Activated CD4-positive, alpha-beta T cell treated with anti-CD3 and anti-CD28 coated beads, Interleukin-2, amount 50 U/mL, for 1 hour (primary cell): ENCODE measurements around the gene SCAMP4.

Experiments used
- DNase-seq: peaks from one replicate; pipeline ENCODE4 v3.0.0-alpha.2; 2020

SCAMP4 gene, protein sequence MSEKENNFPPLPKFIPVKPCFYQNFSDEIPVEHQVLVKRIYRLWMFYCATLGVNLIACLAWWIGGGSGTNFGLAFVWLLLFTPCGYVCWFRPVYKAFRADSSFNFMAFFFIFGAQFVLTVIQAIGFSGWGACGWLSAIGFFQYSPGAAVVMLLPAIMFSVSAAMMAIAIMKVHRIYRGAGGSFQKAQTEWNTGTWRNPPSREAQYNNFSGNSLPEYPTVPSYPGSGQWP

DNA sequence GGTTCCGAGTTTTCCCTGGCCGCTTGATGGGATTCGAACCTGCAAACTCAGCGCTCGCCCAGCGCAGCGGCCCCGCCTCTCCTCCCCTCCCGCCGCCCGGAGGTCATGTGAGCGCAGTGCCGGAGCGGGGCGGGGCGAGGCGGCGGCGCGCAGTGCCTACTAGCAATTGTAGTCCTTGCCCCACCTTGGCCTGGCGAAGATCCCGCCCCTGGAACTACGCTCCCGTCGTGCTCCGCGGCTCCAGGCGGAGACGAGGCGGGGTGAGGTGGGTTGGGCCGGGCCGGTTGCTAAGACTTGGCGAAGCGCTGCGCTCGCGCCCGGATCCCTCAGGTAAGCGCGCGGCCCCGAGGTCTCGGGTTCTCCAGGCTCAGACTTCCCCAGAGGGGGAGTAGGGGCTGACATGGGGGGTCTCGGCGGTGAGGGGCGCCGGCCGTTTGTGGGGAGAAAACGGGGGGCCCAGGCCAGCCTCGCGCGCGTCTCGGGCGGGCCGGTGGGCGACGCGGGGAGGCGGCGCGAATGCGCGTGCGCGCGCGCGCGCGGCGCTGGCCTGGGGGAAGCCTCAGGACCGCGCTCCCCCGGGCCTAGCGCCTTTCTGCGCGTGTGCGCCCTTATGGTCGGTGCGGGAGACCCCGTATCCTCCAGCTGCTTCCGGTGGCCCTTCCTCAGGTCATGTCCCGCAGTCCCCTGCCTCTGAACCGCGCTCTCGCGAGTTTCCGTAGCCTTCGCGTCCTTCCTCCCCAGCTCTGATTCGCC lies at the start of gene SCAMP4, which contains the start of gene ADAT3:
Gene SCAMP4 (plus strand): TSS at position 290 of the 753 bp plus-strand sequence. CDS start 9,621 bp downstream, outside the sequence.
Gene ADAT3 (plus strand): TSS at position 290 of the 753 bp plus-strand sequence. CDS start 6,649 bp downstream, outside the sequence.
- peak; percentile 98 for DNase-seq

DNA sequence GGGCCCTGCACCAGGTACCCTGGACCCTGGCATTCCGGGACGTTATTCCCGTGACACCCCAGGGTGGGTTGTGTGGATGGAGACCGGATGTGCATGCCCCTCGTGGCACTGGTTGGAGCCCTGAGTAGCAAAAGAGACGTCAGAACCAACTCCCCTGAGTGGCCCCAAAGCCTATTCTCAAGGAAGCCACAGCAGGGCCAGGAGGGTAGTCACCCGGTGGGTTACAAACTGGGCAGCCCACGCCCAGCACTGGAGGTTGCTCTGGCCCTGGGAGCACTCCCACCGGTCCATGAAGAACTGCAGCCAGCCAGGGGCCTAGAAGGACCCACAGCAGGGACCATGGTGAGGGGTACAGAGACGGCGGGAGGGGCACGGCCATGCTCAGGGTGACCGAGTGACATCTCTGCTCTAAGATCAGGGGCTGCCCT lies 49.4 kb upstream of the SCAMP4 start:
- DNase-seq = no peak

DNA sequence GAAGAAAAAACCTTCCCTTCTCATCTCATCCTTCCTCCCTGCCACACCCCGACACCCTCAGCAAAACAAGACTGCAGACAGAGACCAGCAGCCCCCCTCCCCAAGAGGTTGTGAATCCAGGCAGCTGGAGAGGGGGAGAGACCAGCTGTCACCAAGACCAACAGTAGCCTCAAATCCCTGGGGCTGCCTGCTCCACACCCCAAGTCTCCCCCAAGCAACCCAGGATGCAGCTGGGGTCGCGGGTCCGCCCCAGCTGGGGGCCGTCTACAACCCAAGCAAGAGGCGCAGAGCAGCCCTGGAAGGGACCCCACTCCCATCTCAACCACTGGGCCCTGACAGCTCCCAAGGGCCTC lies 48.9 kb upstream of the SCAMP4 start:
- no peak for DNase-seq

DNA sequence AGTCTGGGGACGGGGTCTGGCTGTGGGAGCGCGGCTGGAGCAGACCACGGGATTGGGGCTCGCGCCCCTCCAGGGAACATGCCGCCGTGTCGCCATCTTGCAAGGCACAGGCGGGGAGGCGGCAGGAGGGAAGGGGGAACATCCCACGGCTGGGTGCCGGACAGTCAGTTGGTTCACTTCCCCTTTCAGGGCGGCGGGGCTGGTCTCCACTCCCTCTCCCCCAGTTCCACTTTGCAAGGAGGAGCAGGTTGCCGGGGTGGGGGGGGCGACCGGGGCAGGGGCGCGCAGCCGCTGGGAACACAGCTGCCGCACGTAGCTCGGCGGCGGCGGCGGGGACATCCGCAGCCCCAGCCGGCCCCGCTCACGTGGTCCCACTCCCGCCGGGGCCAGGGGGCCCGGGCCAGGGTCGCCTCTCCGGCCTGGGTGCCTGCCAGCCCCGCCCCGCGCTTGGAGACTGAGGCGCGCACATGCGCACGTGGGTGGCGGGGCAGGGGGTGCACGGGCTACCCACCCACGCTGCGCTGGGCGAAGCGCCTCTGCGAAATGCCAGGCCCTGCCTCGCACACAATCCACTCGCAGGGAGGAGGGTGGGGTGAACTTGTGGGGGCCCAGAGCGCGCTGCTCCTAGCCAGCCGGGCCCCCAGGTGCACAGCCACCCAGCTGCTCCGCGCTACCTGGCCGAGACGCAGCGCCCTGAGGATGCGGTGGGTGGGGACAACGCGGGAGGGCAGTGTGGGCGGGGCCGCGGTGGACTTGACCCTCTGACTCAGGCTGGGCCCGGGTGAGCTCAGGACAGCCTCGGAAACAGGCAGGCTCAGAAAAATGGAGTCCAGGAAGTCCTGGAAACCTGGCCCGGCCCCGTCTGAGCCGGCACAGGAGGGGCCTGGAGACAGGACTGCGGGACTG lies 48.2 kb upstream of the SCAMP4 start:
- peak; percentile 33 for DNase-seq

DNA sequence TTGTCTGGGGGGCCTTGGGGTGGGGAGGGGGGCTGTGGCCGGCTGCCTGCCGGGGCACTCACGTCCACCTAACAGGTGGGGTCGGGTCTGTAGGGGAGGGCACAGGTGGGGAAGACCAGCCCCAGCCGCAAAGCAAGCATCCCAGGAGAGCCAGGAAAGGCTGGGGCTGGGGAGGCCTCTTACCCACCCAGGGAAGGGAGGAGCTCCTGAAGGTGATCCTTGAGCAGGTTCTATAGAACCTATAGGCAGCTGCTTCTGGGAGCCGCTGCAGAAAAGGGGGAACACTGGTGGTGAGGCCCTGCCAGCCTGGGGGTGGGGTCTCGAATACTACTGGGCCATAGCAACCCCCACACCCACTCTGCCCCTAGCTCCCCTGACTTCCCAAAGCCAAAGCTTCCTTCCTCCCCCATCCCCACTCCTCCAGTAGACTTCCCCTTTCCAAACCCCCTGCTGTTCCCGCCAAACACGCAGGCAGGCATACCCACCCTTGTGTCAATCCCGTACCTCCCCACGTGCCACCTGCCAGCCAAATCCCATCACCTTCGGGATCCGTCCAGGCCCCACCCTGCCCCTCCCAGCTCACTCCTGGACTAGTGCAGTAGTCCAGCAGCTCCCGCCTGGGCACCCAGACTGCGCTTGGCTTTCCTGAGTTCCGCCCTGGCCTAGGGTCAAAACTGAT lies 47.4 kb upstream of the SCAMP4 start:
- DNase-seq = no peak

DNA sequence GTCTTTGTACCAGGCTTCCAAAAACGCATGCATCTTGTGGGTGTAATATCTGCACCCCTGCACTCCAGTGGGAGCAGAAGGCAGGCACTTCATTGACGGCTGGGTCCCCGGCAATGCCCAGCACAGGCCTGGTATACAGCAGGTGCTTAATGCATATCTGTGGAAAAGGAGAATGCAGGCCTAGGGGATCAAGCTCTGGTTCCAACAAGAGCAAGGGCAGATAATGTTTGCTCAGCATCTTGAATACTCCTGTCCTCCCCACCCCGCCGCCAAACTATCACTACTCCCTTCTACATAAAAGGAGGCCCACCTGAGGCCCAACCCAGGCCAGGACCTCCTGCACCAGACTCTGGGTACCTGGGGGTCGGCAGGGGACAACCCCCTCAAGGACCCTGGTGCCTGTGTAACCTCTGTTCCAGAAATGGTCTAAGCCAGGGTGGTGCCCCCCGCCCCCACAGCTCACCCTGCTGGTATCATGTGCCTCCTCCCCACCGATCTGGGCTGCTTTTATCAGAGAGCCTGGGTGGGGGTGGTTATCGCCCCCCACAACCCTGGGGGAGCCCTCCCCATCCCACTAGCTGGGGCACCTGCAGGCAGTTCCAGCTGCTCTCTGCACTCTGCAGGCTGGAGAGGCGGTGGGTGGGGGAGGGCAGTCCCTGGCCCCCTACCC lies 46.7 kb upstream of the SCAMP4 start:
- no peak for DNase-seq

DNA sequence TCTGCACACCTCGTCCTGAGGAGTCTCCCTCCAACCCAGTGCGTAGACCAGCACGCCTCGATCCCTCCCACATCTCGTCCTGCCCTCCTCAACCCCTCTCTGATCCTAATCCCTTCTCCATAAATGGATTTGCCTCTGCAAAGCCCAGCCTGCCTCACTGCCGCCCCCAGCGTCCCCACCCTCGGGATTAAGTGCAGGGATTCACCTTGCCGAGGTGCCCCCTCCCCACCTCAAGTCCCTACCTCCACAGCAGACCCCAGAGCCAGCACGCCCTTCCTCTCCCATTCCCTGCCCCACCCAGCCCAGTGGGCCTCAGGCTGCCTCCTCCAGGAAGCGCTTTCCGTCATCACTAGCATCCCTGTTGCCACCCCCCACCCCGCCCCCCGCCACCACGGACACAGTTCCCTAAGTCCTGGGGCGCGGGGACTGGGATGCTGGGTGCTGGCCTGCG lies 45.8 kb upstream of the SCAMP4 start:
- no peak for DNase-seq

DNA sequence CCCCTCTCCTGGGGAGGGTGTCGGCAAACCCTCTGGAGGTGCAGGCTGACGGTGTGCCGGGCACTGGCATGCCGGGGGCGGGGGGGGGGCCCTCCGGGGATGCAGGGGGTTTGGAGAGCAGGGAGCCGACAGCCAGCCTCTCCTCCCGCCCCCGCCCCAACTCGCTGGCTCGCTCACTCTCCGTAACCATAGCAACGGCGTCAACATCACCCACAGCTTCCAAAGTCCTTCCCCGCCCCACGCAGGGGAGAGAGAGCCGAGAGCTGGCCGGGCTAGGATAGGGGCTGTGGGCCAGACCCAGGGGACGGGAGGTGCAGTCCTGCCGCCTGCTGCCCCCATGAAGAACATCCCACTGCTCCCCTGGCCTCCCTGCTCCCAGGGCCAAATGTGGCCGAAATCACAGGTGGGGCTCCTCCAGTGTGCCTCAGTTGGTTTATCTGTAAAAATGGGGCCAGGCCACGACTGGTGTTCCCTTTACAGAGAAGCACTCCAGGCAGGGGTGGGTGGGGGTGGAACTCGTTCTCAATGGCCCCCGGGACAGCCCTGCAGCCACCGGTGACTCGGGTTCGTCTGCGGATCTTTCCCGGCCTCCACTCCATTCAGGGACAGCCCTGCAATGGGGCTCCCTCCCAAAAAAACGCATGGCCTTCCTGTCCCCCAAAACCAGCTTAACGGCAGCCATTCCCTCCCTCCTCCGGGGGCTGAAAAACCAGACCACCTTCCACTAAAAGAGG lies 45.0 kb upstream of the SCAMP4 start:
- DNase-seq = peak; percentile 69

DNA sequence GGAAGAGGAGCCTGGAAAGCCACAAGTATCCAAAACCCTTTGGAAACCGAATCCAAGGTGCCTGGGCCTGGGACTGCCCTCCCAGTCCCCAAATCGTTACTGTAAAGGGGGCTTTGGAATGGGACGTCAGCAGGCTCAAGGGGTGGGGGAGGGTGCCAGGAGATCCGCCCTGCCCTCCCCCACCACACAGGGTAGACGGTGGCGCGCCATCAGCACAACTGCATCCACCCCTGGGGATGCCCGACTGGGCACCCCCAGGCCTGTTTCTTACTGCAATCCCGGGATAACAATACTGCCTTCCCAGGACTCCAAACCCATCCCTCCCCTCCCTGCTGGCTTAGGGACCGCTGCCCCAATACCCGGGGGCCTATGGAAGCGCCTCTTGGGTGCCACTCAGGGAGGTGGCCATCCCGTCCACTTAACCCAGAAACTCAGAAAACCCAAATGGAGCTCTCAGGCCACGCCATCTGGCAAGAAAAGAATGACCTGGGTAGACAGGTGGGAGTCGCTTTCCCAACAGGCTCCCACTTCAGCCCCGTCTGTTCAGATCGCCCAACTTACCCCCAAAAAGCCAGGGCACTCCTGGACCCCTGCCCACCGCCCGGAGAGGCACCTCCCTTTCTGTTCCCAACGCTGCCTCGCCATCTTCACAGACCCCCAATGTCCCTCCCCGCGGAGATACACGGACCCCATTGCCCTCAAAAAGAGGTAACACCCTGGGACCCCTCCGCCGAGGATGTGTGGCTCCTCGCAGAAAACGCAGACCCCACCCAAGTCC lies 44.2 kb upstream of the SCAMP4 start:
- DNase-seq = no peak

DNA sequence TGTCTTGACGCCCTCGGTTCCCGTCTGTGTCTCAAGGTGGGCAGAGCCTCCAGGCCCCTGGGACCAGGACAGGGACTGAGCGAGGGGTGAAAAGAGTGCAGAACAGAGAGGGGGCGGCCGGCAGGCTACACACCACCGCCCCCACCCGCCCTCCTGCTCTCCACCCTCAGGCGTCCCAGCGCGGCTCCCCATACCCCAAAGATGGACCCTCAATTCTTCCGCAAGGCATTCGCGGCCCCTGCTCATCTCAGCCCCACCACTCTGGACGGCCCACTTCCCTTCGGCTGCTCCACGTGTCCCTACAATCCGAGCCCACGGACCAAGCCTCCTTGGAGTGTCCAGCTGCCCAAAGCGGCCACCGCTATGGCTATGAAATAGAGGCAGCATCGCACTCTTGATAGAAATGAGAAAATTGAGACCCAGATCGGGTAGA lies 43.6 kb upstream of the SCAMP4 start:
- no peak for DNase-seq

DNA sequence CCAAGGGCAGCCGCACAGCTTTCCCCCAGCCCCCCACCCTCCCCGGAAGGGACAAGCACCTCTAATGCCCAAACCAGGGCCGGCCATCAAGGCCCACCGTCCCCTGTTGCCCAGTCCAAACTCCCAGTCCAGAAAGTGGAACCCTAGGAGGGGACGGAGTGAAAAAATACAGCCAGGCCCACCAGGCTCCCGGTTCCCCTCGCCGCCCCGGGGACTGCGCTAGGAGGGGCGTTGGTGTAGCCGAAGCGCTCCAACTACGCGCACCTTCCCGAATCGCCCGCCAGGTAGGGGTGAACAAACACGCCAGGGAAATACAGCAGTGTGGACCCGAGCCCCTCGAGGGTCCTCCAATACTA lies 43.2 kb upstream of the SCAMP4 start:
- no peak for DNase-seq

DNA sequence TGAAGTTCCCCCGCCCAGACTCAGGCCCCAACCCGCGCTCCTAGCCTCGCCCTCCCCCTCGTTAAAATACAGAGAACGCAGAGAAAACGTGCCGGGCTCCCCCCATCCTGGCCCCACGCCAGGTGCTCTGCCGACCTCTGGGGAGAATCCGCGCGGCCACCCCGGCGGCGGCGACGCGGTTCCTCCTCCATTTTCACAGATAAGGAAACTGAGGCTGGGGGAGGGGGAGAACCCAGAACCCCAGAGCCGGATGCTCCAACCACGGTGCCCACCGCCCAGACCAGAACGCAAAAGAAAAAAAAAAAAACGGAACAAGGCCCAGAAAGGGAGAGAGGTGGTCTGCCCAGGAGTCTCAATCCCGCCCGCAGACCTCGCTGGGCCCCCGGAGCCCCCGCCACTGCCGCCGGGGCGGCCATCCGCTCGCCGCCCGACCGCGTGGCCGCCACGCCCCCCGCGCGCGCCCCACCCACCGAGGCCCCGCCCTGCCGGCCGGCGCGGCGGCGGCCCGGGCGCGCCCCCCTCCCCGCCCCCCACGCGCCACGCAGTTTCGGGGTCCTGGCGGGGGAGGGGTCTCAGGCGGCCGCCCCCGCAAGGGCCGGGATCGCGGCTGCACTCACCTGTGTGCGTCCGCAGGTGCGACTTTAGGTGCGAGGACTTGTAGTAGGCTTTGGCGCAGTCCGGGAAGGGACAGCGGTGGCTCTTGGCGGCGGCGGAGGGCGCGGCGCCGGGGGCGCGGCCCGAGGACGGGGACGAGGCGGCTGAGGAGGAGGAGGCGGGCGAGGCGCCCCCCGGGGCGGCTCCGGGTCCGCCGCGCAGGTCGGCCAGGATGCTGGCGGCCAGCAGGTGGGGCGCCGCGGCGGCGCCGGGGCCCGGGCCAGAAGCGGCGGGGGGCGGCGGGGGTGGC lies 42.5 kb upstream of the SCAMP4 start:
- DNase-seq = peak; percentile 59

DNA sequence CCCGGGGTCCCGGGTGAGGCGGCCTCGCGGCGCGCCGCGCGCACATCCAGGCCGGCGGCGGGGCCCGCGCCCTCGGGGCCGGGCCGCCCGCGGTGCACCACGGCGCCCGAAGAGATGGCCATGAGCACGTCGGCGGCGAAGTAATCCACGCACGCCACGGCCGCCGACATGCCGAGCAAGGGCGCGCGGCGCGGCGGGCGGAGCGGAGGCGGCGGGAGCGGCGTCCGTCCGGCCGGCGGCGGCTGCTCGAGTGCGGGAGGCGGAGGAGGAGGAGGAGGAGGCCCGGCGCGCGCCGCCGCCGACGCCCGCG lies 41.9 kb upstream of the SCAMP4 start, which contains the start of gene KLF16:
Gene KLF16 (minus strand): TSS at position 252 of the 310 bp plus-strand sequence. CDS start 82 bp downstream, at position 170.
- no peak for DNase-seq

DNA sequence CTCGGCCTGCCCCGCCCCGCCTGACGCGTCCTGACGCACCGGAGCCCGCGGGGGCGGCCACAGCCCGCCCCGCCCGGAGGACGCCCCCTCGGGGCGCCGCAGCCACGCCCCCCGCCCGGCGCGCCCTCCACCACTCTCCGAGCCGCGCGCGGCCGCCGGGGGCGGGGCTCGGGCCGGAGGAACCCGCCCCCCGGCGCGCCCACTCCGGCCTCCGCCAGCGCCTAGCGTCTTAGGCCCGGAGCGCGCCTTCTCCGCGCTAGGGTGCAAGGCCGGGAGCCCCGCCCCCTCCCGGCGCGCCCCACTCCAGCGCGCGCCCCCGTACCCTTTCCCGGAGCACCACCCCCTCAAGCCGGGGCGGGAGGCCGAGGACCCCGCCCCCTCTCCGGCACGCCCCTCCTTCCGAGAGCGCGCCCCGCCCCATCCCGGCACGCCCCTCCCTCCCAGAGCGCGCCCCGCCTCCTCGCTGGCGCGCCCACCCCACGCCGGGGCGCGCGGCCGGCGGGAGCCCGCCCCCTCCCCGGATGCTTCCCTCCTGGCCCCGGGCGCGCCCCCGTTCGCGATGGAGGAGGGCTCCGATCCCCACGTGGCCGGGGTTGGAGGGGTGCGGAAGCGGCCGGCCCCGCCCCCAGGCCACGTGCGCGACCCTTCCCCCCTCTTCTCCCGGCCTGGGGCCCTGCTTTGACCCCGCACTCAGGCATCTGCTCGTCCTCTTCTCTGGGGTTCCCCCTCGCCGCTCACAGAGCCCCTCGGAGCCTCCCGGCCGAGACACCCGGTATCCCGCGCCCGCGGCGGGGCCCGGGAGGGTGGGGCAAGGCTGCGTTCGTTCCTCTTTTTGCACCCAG lies 41.3 kb upstream of the SCAMP4 start:
- peak; percentile 88 for DNase-seq

DNA sequence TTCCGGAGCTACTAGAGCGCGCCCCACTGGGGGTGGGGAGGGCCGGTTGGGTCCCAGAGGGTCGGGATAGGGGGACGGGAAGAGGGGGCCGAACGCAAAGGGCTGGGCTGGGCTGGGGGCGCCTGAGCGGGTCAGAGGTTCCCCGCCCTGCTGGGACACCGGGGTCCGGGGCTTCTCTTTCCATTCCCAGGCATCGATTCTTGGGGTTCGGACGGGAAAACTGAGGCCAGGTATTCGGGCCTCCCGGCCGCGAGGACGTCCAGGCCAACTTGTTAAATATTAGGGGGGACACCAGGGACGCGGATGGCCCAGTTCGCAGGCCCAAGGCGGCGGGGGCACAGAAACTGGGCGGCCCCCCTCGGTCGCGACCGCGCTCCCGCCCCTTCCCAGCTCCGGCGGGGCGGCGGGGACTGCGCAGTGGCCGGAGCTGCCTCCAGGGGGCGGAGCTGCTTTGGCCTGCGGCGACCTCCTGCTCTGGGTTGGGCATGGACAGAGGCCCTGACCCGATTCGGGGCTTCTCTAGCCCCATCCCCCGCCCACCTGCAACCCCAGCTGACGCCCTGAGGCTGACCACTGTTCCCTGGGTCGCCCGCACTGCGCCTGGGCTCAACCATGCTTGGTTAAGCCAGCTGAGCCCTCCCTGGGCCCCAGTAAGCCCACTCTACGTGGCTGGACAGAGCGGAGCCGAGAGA lies 40.6 kb upstream of the SCAMP4 start:
- DNase-seq = peak; percentile 50

DNA sequence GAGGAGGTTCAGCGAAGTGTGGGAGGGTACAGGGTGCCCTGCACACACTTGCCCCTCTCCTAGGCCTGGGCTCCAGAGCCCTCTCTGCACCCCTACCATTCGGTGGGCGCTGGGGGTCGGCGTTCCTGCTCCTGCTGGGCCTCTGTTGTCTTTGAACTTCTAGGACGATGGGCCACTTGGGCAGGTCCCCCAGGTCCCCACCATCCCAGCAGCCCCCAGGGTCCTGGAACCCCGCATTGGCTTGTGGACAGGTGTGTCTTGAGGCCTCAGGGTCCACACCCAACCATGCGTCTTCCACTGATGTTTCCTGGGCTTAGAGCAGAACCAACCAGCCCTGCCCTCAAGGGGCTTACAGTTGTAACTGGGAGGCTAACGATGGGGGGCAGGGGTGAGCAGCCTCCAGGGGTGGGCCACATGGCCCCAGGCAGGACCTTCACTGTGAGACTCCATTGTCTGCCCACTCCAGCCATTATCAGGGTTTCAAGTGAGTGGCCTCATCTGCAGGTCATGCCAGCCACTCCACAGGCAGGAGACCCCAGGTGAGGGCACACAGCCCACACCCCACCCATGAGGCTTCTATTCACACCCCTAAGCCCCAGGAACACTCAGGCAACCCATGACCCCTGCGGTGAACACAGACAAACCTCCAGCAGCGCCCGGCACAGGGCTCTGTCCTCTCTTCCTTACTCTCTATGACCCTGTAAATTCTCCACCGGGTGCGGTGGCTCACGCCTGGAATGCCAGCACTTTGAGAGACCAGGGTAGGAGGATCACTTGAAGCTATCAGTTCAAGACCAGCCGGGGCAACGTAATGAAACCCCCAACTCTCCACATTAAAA lies 39.8 kb upstream of the SCAMP4 start:
- DNase-seq = no peak
